HT1080 (cell line): ENCODE measurements around the gene LRMDA. TPM values are rescaled to one million over a fixed set of nuclear protein-coding genes. Genes with fewer than 3 reads are reported as not detected.

Experiments used
- DNase-seq: peaks from one replicate; pipeline ENCODE4 v3.0.0-alpha.2; 2015; ENCODE audit warnings: low read depth
- total RNA-seq: library from RNA; depleted of rRNA; stranded (reverse); fragments of >200 nt; shearing (Covaris generic); gene quantifications from 2 replicates; pipeline ENCODE4 v1.2.3, GENCODE V29; 2014

Gene LRMDA
- total RNA-seq, 1 experiment from 2014 or later = not detected

DNA sequence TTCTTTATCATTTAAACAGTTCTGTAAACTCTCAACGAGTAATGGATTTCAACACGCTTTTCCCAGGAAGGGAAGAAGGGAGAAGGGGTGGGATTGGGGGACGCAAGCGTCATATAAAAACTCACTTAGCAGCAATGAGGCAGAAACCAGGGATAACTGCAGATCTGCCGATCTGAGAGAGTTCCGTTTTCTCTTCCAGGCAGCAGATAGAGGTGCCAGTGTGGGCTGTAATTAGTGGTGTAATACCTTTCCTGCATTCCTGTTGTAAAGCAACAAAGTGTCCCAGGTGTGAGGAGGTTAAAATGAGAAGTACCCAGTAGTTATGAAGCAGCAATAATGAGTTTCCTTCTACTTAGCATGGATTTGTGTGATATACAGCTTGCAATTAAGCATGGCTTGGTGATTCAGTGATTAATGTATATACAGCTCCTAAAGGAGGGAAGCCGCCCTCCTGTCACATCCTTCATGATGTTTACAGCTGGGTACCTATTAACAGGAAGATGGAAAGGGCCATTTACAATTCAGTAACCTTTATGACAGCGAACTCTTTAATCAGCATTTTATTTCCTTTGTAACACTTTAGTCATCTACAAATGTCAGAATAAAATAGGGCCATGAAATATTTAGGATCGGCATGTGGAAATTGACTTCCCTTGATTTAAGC, 271.9 kb downstream of the LRMDA start:
- no peak for DNase-seq

DNA sequence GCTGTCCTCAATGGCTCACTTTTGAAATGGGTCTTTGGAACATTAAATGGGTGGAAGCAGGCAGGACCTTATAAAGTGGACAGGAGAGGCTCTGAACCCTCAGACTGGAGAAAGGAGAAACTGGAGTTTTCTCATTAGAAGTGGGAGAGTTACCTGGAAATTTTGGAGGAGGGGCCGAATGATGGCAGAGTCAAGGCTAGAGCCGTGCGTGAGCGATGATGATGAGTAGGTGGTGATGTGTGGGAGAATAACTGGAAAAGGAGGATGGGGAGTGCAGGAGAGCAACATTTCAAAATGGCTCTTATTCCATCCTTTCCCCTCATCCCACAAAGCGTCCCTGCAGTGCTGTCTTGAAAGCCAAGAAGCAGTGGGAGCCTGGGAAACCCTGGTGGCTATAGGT, 274.0 kb downstream of the LRMDA start:
- DNase-seq = no peak

DNA sequence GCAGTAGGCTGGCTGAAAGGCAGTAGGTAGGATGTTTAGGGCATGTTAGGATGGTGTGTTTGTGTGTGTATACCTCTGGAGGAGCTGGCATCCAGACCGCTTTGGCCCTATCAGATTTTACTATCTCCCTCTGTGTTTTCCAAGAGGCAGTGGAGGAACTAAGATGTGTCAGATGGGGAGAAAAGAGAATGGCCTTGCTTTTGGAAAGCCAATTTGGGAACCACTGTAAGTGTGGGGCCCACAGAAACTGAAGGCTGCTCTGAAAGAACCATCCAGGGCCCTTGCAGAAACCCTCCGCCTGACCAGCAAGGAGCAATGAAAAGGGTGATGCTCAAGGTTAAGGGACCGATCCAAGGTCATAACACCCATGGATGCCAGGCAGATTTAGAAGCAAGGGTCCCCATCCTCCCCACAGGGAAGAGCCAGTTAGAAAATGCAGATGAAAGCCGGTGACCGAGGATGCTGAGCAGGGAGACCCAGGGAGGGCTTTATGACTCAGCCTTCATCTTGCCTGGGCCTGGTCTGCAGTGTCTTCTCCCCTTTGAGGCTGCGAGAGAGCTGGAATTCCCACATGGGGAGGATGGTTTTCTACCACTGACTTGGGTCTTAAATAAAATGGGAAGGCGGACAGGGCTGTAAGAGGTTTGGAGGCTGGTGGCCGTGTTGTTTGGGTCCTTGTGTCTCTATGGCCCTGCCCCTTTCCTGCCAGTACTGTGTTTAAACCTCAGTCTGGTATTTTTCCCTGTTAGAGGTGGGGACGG, 275.8 kb downstream of the LRMDA start:
- no peak for DNase-seq

DNA sequence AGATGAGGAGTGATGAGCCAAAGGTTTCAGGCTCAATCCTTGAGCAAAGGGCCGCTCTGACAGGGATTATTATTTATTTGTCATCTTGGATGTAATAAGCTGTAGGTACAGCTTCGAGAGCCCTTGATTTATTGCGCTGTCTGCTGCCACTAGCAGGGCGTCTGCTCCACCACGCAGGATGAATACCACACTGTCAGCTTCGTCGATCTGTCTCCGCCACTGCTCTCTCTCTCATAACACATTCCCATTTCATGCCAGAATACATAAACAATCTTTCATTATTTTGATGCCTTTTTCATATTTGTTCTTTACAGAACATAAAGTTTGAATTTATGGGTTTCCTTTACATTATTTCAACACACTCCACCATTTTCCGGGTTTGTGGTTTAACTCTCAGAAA, 276.6 kb downstream of the LRMDA start:
- no peak for DNase-seq

DNA sequence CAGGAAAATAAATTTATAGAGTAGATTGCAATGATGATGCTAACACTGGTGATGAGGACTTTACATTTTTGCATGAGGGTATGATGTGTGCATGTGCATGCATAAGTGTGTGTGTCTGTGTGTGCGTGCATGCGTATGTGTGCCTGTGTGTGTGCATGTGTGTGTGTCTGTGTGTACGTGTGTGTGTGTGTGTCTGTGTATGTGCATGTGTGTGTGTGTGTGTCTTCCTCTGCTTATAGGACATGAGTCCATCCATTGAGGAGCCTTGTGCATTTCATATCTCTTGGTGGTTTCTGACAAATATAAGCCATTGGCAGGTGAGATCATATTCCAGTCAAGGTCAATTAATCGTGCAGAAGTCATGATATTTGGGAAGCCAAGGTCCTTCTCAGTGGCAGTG, 277.8 kb downstream of the LRMDA start:
- no peak for DNase-seq

DNA sequence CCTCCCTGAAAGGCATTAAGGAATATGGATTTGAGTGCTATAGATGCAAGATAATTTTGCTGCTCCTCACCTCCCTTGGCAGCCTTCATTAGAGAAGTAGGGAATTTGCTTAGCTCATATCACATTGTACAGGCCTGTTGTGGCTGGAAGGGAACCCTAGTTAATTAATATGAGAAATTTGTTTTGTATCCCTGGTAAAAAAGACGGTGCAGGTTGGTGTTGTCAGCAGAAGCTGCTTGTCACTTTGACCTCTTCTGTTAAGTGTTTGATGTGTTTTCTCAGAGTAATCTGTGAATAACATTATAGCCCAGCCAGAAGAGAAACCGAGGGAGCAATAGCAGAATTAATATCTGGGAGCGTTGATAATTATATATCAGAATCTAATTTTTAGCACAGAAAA, 278.4 kb downstream of the LRMDA start:
- no peak for DNase-seq

DNA sequence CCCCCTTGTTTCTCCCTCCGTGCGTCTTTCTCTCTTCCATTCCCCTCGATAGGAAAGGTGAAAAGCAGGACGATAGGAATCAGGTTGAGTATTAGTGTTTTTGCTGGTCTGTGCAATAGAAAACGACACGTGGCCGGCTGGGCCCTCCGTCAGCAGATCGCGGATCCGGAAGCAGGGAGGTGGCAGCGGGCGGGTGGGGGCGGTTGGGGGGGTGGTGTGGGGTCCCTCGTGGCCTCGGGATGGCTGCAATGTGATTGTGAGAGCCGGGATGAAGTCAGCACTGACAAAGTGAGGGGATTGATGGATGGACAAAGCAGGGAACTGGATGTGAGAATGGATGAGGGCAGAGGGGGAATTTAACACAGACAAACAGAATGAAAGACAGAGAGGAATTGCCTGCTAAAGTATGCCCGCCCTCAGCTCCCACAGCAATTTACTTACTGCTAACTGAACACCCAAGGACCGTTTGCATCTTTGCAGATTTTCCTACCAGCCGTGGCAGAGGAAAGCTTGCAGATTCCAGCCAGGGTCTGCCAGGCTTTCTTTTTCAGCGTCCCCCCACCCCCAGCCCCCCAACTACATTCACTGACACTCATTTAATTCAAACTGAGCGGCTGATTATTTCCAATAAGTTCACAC, 280.9 kb downstream of the LRMDA start:
- DNase-seq = no peak

DNA sequence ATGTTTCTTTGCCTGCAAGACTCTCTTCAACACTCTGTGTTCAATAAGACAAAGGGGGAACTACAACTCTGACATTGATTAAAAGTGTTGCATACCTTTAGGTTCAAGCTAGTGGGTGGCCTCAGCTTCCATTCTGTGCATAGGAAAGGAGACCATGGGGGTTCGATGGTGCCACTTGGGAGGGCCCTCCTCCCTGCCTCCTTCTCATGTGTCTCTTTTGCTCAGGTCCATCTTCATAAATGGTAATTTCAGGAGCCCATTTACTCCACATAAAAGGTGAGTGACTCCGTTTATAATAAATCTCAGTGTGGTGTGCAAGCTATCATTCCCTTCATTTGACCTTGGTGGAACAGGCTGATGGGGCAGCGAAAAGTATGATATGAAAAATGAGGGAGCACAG, 285.1 kb downstream of the LRMDA start:
- no peak for DNase-seq

DNA sequence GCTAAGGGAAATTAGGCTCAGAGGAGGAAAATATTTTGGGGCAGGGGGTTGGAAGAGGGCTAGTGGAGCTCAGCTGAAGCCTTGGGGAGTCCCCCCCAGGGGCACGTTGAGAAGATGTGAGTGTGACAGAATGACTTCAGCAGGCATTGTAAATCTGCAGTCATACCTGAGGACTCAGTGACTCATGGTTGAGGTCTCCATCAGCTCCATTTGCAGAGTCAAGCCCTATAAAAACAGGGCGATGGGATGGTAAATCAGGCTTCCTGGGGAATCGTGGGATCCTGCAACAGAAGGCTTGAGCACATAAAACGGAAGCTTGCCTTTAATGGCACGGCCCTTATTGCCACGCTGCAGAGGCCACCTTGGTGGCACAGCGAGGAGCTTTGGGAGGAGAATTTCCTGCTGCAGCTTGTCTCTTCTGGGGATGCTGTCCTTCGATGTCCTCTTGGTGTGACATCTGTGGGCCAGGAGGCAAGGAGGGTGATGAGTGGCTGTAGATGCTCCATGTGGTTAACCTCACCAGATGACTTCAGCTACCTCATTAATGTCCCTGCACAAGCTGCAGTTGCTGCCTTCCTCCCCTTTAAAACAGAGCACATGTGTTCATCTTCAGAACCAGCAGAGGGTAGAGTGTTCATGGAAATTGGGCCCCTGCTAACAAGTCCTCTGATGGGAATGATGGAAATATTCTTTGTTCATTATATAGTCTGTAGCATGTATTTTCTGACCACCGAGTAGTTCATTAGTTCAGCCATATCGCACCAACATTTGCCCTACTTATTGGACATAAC, 285.9 kb downstream of the LRMDA start:
- DNase-seq = no peak

DNA sequence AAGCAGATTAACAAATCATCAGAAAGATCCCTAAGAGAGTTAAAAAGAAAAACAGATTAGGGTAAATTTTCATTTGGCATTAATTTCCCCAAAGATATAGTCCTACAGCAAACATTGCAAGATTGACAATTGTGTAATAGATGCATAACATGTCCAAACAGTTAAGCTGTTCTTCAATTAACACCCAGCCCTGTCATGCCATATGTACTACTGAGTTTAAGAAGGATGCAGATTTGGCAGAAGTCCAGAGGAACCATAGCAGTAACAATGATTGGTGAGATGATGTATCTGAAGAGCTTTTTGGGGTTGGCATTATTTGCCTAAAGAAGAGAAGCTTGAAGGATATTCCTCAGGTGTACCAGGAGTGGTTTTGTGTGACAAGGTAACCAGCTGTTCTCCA, 287.6 kb downstream of the LRMDA start:
- no peak for DNase-seq

DNA sequence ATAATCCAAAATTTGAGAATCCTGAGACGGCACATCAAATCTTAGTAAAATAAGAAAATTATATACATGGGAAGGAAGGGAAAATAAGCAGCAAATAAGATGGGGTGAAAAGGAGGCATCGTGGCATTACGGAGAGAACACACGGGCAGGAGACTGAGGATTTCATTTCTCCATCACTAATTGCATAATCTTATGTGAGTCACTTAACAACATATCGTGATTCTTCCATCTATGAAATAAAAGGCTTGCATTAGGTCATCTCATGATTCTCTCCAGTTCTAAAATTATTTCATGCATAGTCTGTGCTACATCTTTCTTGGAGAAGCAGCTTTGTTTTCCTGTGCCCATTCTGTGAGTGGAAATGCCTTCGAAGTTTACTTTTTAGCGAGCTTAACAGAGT, 288.7 kb downstream of the LRMDA start:
- no peak for DNase-seq

DNA sequence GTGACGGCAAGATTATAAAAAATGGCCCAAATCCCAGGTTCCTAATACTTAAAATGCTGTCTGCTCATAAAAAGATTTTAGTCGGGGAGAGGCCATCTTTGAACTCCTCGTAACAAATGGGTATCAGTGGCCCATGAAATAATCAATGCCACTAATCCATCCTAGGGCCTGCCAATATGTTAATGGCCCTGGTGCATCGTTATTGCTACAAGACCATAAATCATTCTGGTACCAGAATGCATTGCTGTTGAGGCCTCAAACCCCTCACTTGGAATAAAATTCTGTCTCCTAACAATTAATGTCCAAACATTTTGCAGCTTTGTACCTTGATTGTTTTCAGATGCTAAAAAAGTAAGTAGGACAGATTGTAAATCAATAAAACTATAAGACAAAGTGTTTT, 290.6 kb downstream of the LRMDA start:
- DNase-seq = no peak

DNA sequence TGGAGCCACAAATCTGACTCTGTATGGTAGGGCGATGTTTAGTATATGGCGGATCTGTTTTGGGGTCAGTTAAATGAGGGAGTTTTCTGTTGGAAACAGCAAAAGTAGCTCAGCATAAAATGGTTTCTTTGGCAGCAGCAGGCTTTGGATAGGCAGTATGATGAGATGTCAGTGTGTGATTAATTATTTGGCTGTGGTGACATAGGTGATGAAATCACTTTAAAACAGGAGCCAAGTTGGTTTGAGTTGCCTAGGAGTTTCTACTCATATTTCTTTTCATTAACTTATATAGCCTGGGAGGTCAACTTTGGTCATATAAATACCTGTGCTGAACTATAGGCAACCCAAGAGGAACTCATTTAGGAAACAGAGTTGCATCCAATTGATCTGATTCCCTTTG, 291.2 kb downstream of the LRMDA start:
- DNase-seq = no peak

DNA sequence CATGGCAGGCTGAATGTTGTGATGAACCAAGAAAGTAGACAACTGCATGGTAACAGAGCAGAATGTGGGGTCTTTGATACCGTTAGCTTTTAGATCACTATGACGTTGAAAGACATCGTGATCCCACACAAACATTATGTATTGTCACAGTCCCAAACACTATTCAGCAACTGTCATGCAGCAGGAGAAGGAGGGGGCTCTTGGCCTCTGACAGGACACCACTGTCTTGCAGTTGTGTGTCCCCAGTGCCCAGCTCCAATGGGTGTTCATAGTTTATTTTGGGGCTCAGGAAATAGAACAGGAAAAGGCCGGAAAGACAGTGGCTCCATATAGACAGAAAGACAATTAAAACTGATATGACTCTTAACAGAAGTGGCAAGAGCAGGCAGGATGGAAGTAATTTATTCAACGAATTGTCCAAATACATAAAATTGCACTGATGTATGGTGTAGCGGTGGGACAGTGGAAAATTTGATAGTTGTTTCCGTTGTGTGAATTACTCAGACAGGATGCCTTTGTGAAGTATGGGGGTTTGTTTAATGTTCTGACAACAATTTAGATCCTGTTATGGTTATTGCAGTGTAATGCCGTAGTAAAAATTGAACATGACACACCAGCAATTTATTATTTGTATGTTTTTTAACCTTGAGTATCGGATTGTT, 292.0 kb downstream of the LRMDA start:
- DNase-seq = no peak

DNA sequence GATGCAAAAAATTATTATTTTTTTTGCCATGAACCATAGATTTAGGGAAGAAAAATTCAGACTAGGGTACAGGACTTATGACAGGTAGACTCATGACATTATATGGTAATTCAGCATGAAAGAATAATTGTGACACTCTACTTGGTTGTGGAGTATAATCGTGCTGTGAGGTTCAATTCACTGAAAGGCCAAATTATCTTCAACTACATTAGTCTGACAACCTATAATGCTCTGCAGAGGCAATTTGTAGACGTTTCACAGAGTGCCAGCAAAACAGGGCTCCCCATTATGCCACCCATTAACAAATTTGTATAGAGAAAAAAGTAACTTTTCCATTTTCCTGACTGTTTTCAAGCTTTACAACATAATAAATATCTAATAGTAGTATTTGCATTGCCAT, 292.6 kb downstream of the LRMDA start:
- DNase-seq = no peak

DNA sequence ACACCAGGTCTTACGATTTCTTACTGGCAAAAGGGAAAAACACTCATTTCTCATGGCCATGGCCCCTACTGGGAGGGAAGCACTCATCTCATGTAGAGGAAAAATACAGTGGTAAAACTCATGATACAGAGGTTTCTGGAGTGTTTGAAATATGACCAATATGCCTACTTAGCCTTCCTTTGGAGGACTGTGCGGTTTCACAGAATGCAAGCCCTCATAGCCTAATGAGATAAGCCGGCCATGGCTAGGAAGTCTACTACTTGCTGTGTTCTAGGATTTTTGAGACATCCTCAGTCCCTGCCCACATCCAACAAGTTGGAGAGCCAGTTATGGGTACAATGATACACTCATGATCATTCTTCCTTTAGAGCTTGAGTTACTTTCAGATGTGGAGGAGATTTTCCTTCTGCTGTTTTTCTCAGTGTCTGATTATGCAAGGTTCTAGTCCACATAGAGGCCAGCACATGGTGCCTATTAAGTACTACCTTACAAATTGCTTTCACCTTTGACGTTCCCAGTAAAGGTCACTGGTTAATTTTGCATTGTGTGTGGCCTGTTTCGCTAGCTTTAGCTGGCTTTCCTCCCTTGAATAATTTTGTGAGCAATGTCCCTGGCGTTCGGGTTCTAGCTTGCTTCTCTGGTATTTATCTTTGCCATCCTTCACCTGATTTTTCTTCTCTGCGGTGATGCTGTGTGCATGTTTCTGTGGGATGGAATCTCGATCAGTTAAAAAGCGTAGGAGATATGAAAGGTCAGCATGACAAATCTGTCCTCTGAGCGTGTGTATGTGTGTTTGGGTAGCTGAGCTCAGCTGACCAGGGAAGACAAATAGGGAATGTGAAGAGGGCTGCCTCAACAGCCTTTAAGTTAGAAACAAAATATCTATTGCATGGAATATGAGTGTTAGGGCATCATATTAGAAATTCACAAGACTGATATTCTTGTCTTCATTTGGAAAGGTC, 295.4 kb downstream of the LRMDA start:
- no peak for DNase-seq

DNA sequence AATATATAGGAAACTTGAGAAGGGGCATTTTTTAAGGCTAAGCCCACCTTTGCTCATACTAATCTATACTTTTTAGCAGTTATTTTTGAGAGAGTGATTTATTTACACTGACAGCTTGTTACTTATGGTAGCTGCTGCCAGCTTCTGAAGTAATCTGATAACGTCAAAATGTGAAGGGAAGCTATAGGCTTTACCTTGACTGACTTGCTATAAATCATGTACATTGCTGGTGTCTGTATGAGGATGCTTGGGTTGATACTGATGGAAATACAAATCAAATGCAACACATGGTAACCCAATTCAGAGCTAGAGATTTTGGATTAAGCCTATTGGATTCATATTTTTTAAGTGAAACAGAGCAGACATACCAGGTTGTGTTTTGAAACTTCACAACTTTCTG, 299.4 kb downstream of the LRMDA start:
- DNase-seq = no peak

DNA sequence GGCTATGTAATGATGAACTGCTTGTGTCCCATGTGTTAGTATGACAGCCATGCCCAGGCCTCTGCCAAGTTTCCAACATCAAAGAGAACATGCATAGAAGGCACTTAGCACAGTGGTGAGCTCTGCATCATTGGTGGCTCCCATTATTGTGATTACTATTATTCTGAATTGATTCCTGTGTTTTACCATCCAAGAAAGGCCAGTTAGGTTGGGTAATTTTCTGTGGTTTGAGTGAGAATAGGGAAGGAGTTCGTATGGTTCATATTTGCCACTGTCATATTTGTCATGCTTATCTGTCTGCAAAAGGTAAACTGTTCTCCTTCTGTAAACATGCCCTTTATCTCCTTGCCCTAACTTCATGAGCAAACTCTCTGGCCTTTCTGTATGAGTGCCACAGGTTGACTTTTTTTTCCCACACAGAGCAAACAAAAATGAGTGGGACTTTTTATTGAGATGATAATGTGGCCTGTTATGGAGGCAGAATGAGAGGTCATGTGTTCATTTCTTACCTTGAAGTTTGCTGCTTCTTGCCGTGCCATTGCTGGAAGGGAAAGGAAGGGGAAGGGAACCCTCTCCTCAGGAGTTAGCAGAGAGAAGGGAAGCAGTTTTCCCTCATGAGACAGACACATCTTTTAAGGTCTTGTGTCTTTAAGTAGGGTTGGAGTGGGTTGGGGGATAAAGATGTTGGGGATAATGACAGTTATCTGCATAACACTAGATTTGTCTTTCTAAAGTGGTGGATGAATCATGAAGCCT, 301.9 kb downstream of the LRMDA start:
- no peak for DNase-seq

DNA sequence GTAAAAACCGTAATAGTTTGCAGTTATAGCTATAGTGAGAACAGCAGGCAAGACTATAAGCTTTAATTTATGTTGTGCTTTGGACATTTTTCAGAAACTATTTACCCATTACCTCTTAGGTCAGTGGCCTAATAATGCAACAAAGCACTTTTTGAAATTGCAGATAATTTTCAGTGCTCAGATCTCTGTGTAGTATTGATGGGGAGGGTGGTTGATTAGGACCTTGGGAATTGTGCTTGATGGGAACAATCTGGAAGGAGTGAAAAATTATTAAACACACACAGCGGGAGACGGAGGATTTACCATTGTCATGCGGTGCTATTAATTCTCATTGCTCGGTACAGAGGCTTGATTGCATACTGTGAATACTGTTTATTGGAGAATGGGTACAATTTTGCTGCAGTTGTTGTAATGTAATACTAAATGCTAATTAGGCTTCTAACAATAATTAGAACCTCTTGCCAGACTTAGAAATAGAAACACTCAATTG, 304.8 kb downstream of the LRMDA start:
- no peak for DNase-seq
